Pulmonary artery endothelial cell (primary cell): ENCODE data around the gene ADM2. TPM values are rescaled to one million over a fixed set of nuclear protein-coding genes. Genes with fewer than 3 reads are reported as not detected.
"Not testable (repeated sequence)": the region's sequence is repeated elsewhere in the genome, so short reads cannot be mapped to it uniquely, and the experiment has no call there.

Source experiments
- DNase-seq: peaks from one replicate; pipeline ENCODE4 v3.0.0-alpha.2; 2011; ENCODE audit warnings: low read depth, low spot score
- total RNA-seq: library from RNA; depleted of rRNA; stranded (reverse); fragments of >200 nt; gene quantifications from 2 replicates; pipeline ENCODE4 v1.2.3, GENCODE V29; 2014

The ADM2 gene, protein sequence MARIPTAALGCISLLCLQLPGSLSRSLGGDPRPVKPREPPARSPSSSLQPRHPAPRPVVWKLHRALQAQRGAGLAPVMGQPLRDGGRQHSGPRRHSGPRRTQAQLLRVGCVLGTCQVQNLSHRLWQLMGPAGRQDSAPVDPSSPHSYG
- 0.18 and 0.20 TPM in 2 replicates for total RNA-seq

DNA sequence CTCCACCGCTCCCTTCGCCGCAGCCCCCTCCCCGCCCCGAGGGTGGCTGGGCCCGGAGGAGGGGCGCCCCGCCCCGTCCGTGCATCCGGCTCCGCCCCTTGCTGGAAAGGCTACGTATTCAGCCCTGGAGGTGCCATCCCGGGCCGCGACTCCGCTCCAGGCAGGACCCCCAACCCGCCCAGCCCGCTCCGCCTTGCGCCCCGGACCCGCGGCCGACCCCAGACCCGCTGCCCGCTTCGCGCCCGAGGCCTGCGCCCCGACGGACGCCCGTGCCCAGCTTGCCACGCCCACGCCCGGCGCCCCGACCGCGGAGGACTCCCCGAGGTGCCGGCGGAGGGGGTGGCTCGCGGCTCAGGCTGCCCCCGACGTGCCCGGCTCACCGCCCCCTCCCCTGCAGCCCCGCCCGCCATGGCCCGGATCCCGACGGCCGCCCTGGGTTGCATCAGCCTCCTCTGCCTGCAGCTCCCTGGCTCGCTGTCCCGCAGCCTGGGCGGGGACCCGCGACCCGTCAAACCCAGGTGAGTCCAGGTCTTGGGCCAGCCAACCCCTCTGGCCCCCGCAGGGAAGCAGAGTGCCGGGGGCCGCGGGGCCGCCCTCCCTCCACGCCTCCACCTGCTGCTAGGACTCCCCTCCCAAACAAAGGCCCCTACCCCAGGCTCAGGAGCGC, at the start of gene ADM2:
Gene ADM2, plus strand, starts transcription at position 104 of the 667 bp plus-strand sequence. Its CDS starts 305 bp downstream, at position 409.
- DNase-seq, result no peak

DNA sequence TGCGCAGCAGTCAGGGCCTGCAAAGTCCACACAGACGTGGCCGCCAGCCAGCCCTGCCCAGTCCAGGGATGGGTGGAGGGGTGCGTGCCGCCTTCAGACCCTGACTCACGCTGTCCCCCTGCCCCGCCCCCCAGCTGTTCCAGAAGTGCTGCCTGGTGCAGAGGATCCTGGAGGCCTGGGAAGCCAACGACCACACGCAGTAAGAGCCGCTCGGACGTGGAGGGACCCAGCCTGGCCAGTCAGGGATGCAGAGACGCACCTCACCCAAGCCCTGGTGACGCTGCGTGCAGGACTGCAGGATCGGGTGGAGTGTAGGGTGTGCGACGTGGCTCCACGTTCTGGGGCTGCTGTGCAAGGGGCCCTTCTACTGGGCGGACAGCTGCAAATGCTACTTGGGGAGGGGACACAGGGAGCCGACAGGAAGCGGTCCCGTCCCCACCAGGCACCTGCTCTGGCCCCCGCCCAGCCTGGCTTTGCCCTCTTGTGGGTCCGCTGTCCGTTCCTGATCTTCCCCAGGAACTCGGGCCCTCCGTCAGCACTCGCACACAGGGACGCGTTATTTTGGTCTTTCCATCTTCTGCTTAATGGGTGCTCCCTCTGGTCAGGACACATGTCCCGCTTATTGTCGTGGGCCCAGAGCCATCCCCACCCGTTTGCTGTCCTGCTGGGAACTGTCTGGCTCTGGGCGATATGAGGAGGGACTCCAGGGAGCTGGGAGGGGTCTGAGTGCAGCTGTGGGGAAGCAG, 49.0 kb upstream of the ADM2 start:
- DNase-seq, result no peak

DNA sequence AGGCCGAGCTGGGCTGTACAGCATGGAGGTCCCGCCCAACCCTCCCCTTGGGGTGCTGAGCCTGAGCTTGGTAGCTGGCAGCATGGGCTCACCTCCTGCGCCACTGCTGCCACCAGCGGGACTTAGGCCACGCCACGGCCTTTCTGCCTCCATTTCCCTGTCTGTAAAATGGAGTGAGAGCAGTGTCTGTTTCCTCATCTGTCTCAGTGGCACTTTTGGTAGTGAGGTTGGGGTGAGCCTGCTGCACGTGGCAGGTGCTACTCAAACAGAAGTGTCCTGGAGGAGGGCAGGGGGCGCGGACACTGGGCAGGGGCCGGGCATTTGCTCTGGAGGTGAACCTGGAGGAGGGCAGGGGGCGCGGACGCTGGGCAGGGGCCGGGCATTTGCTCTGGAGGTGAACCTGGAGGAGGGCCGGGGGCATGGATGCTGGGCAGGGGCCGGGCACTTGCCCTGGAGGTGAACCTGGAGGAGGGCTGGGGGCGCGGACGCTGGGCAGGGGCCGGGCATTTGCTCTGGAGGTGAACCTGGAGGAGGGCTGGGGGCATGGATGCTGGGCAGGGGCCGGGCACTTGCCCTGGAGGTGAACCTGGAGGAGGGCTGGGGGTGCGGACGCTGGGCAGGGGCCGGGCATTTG, 48.3 kb upstream of the ADM2 start:
- not testable (repeated sequence) for DNase-seq

DNA sequence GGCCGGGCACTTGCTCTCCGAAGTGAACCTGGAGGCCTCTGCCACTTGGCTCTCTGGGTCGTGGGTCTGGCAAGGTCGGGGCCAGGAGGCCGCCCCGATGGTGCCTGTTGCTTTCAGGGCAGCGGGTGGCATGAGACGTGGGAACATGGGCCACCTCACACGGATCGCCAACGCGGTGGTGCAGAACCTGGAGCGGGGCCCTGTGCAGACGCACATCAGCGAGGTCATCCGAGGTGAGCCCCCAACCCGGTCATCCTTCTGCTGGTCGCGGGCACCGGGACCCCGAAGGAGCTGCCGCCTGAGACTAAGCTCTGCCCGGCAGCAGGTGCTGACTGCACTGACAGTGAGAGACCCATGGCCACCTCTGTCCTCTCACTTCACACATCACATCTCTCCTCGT, 46.5 kb upstream of the ADM2 start:
- no peak for DNase-seq

DNA sequence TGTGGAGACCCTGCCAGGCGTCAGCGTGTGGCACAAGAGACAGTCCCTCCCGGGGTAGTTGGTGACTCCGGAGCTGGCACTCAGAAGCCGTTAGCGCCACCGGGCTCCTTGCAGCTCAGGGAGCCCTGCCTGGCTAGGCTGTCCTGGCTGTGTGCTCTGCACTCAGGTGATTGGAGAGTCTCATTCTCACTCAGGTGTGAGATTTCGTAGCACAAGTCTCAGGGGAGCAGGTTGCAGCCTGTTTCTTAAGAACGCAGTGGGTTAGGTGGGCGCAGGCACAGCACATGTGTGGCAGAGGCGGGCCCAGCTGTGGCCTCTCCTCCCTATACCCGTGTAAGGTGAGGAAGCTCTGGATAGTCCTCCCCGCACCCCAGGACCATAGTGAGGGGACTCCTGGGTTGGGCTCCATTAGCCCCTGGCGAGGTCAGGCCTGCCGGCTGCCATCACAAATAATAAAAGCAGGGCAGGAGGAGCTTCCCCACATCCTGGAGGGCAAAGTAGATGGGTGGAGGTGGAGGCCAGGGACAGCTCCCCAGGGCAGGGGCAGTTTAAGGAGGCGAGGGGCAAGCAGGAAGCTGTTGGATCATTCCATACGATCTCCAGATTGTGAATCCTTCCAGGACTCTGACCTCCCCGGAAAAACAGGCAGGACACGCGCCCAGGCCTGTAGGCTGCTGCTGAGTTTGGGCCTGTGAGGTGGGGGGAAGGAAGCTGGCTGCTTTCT, 45.9 kb upstream of the ADM2 start:
- DNase-seq, result no peak

DNA sequence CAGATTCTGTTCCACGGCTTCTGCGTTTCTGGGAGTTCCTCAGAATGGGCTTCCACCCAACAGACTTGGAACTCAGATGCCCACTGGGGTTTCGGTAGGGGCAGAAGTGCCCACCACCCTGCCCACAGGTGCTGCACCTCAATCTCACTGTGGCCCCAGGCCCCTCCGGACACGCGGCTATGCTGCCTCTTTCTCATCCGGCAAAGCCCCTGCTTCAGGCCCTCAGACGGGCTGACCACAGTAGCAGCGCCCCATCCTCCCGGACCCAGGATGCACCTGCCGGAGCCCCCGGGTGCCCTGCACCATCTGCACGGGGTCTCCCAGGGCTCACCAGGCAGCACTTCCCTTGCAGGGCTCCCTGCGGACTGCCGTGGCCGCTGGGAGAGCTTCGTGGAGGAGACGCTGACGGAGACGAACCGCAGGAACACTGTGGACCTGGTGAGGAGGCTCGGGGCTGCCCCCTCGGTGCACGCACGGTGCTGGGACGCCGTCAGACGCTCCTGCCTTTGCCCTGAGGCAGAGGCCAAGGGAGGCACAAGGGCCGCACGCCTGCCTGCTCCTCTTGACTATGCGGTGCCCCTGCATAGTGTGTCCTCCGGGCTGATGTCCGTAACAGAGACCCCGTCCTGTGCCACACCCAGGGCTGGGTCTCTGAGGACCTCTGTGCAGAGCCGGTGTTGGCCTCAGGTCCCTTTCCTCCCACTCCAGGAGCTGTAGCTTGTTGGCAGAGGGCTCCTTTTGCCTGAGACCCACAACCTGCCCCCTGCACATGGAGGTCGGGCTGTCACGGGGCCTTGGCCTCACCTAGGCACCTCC, 45.1 kb upstream of the ADM2 start:
- DNase-seq, result no peak

DNA sequence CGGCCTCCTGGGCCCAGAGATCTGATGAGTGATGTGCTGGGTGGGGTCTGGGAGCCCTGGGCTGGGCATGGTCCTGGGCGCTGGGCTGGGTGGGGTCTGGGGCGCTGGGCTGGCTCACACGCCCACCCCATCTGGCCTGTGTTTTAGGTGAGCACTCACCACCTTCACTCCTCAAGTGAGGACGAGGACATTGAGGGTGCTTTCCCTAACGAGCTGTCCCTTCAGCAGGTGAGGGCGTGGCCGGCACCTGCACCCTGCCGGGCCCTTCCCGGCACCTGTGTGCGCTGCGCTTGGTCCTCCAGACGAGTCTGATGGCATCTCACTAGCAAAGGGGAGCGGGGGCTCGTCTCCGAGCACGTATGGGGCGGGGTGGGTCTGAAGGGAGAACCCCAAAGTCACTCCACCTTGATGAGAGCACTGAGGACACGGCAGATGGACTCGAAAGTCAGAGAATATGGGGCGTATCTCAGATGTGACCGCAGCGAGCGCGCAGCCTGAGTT, 44.5 kb upstream of the ADM2 start:
- DNase-seq, result no peak

DNA sequence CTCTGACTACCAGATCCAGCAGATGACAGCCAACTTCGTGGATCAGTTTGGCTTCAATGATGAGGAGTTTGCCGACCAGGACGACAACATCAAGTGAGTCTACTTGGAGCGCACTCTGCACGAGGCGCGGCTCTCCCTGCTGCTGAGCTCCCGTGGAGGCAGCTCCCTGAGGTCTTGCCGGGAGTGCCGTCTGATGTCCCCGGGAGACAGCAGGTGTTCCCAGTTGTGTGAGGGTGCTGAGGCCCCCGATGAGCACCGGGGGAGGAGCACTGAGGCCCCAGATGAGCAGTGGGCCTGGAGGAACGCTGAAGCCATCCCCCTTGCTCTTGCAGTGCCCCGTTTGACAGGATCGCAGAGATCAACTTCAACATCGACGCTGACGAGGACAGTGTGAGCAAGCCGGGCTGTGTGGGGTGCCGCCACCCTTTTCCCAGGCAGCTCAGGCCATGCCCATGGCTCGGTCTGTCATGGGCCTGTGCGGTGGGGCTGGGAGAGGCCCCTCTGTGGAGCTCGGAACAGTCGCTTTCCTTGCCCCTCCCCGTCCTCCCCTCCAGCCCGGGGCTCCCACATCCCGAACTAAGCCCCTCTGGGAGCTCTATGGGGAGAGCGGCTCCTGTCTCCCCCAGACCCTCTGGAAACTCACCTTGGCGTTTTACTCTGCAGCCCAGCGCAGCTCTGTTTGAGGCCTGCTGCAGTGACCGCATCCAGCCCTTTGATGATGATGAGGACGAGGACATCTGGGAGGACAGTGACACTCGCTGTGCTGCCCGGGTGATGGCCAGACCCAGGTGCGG, 43.6 kb upstream of the ADM2 start:
- no peak for DNase-seq

DNA sequence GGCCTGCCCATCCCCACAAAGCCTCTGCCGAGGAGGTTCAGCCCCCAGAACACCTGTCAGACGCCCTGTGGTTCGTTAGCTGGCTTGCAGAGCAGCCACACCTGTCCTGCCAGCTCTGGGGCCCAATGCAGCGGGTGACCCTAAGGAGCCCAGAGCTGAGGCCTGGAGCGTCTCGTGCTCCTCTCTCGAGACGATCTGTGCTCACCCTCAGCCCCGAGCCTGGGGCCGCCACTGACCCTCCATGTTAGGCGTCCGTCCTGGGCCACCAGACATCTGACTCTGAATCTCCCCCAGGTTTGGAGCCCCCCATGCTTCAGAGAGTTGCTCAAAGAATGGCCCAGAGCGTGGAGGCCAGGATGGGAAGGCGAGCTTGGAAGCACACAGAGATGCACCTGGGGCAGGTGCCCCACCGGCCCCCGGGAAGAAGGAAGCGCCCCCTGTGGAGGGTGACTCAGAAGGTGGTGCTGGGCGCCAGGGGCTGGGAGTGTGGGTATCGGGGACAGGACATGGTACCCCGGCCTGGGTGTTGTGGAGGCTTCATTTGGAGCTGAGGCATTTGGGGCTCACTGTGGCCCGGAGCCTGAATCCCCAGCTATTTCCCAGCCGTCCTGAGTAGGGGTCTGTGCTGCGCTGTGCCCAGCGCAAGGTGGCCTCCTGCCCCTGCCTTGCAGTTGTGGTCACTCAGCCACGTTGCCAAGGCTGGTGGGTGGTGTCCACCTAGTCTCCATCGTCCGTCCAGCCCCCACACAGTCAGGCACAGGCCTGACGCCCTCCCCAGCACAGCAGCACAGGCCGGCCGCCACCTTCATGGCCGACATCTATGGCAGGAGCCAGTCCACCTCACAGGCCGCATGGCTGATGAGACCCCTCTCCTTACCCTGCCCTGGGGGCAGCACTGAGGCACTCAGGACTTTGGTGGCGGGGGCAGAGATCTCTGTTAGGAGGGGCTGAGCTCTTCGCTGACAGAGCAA, 42.8 kb upstream of the ADM2 start:
- DNase-seq, result no peak

DNA sequence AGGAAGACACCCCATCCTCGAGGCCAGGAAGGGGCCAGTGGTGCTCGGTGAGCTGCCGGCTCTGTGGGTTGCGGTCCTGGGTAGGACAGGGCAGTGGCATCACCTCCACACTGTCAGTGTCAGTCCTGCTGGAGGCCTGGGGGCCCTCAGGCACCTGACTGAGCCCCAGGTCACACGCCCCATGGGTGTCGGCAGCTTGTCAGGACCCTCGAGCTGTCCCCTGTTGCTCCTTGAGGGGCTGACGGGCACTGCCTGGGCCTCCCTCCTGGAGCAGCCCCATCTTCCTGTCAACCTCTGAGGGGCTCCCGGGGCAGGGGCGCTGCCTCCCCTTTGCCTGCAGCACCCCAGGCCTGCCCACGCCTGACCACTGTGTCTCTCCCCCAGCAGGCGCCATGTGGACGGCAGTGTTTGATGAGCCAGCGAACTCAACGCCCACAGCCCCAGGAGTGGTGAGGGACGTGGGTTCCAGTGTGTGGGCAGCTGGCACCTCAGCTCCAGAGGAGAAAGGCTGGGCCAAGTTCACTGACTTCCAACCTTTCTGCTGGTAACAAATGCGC, 42.0 kb upstream of the ADM2 start:
- no peak for DNase-seq

DNA sequence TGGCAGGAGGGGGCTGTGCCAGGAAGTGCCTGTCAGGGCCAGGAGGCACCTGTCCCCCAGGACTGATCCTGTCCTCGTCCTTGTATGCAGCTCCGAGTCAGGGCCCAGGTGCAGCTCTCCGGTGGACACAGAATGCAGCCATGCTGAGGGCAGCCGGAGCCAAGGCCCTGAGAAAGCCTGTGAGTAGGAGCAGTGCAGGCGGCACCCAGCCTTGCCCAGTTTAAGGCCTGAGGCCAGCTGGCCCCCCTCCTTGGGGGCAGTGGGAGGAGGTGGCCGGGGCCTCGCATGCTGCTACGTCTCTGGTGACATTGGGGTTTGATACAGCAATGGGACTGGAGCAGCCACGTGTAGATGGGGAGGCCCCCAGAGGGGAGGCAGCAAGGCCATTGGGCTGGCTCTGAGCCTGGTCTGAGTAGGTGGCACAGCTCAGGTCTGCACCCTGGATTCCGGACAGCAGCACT, 41.4 kb upstream of the ADM2 start:
- DNase-seq, result no peak

DNA sequence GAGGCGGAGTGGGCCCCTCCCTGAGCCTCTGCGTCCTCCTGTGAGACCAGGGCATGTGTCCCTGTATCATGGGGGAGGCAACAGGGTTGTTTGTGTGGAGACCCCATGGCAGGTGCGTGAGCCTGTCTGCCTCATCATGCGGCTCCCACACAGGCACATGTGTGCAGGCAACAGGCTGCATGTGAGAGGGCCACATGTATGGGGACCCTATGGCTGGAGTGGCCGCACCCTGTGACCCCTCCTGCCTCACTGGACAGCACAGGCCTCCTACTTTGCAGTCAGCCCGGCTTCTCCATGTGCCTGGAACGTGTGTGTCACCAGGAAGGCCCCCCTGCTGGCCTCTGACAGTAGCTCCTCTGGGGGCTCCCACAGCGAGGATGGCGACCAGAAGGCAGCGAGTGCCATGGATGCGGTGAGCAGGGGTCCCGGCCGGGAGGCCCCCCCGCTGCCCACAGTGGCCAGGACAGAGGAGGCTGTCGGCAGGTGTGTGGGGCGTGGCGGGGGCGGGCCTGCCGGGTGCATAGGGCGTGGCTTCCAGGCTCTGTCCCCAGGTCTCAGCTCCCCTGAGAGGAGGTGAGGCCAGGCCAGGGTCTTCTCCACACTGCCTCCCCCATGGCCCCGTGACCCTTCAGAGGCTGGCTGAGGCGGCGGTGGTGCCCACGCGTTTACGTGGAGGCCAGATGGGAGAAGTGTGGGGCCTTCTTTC, 40.6 kb upstream of the ADM2 start:
- DNase-seq, result no peak

DNA sequence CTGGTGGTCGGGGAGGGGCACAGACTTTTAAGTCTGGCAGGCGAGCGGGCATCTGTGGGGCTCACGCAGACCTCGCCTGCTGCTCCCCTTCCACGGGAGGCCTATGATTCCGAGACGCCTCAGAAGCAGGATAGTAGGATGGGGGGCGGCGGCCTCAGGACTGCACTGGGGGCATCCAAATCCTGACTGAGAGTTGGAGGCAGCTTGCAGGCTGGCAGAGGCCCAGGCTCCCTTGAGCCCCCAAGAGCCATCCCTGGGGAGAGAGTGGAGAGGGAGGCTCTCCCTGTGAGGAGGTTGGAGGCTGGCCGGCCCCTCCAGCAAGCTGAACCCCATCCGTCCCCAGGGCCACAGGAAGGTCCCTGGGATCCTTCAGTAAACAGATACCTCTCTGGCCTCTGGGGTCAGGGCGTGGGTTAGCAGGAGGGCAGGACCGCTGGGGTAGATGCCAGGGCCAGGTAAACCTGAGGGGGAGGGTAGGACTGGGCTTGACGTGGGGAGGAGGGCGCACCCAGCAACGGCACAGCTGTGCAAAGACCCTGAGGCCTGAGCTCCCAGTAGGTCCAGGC, 39.8 kb upstream of the ADM2 start:
- no peak for DNase-seq

DNA sequence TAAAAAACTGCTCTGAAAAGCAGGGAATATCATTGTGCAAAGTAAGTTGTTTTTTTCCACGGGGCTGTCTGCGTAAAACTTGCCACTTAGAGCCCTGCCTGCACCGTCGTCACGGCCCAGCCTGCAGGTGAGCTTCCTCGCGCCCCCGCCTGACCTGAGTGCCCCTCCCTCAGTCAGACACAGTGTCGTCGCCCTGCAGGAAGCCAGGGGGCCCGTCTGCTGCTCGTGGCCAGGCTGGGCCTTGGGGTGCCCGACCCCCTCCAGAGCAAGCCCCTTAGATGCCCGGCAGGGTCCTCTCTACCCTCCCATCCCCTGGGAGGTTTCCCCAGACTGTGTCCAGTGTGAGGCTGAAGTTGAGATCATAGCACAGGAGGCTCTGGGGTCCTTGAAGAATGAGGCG, 38.1 kb upstream of the ADM2 start:
- no peak for DNase-seq

DNA sequence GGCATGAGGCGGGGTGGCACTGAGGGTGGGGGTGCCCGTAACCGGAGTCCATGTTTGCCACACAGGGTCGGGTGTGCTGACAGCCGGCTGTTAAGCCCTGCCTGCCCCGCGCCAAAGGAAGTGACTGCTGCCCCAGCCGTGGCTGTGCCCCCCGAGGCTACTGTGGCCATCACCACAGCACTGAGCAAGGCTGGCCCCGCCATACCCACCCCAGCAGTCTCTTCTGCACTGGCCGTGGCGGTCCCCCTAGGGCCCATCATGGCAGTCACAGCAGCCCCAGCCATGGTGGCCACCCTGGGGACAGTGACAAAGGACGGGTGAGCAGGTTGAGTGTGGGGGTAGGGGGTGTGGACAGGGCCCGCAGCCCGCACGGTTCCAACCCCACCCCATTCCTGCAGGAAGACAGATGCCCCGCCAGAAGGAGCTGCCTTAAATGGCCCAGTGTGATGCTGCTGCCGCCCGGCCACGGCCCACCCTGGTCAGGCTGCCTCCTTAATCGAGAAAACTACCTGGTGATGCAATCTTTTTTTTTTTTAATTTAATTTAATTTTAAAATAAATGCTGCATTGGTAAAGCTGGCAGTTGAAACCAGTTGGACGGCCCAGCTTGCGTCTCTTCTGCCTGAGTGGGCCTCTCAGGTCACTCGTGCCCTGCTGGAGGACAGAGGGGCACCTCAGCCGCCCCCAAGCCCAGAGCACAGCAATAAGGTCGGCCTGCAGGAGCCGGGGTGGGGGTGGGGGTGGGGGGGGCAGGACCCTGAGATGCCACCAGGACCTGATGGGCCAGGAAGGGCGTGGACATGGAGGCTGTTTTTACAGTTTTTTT, 37.3 kb upstream of the ADM2 start:
- DNase-seq, result no peak

DNA sequence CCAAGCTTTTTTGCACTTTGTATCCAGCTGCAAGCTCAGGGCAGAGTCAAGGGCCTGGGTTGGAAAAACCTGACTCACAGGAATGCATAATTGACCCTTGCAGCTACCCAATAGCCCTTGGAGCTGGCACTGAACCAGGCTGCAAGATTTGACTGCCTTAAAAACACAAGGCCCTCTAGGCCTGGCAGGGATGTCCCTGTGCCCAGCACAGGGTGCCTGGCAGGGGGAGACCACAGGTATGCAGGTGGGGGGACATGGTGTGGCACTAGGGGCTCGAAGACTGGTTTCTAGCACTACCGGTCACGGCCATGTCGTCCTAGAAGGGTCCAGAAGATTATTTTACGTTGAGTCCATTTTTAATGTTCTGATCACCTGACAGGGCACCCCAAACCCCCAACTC, 36.7 kb upstream of the ADM2 start:
- peak; percentile 22 for DNase-seq
